Measurements from ENCODE around the gene RTN1. TPM values are rescaled to one million over a fixed set of nuclear protein-coding genes. Genes with fewer than 3 reads are reported as not detected.

The RTN1 gene
- total RNA-seq, 2 donors from 2014 or later = not detected

DNA sequence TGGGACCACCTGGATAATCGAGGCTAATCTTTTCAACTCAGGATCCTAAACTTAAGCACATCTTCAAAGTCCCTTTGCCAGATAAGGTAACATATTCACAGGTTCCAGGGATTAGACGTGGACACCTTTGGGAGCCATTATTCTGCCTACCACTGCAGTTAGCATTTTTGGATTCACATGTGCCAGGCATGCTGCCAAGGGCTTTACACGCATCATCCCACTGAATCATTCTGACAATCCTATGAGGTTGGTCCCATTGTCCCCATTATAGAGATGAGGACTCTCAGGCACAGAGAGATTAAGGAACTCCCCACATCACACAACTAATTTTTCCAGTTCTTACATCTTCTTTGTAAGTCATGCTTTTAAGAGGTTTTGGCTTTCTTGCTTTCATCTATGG is 34.5 kb downstream of the RTN1 start:
- DNase-seq (ENCODE audit: low spot score) (no peak), ATAC-seq (no peak)
- Mint-ChIP-seq H3K27me3 (peaks cover 10 to 17% of the 10 kb centered on the region in 2 donors), H3K27ac (no peak overlapping the region), H3K4me1 (ENCODE audit: low read depth in 2 of 2) (no peaks in the 10 kb centered on the region), H3K4me3 (no peak overlapping the region), H3K36me3 (no peaks in the 10 kb centered on the region), H3K9me3 (no peaks in the 10 kb centered on the region)

DNA sequence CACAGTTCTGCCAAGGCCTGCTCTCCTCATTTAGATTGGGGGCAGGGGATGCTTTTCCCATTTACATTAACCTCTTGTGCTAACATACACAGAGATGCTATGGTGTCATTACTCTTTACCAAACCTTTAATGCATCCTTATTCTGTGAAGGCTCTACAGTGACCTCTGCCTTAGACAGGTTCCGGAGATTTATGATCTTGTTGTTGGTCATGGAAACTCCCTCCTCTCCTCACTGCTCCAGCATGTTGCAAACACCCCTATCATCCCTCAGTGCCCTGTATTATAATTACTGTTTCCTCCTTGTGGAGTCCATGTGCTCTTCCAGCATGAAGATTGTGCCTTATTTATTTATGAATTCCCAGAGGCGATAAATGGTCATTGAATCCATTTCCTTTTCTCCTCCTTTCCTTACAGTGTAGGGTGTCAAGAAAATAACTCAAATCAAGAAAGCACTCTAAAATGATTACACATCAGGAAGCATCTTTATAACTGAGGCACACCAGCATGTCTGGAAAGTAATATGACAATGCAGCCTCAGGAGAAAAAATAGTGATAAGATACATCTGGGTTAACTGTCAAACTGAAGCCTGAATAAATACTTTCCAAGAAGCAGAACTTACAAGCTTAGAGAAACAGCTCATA is 37.8 kb downstream of the RTN1 start:
- H3K27ac Mint-ChIP-seq = no peak overlapping the region
- no peaks in the 10 kb centered on the region for H3K4me1 Mint-ChIP-seq (ENCODE audit: low read depth in 2 of 2)
- no peak overlapping the region for H3K4me3 Mint-ChIP-seq
- ATAC-seq (no peak), DNase-seq (ENCODE audit: low spot score) (no peak)
- peaks cover 8 to 16% of the 10 kb centered on the region in 2 donors for H3K27me3 Mint-ChIP-seq
- no peaks in the 10 kb centered on the region for H3K9me3 Mint-ChIP-seq
- no peaks in the 10 kb centered on the region for H3K36me3 Mint-ChIP-seq

DNA sequence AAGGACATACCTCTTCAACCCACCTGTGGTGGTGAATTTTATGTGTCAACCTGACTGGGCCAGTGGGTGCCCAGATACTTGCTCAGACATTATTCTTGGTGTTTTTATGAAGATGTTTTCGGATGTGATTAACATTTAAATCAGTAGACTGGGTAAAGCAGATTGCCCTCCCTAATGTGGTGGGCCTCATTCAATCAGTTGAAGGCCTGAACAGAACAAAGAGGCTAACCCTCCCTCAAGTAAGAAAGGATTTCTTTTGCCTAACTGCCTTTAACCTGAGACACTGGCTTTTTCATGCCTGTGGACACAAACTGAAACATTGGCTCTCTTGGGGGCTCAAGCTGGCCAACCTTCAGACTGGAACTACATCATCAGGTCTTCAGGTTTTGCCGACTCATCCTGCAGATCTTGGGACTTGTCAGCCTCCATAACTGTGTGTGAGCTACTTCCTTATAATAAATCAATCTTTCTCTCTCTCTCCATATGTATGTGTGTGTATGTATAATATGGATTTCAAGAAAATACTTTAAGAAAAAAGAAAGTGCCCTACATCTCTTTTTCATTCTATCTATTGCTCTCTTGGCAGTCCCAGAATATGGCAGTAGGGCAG is 39.4 kb downstream of the RTN1 start:
- no peak for ATAC-seq
- Mint-ChIP-seq H3K27ac (no peak overlapping the region), H3K4me1 (ENCODE audit: low read depth in 2 of 2) (no peaks in the 10 kb centered on the region), H3K9me3 (no peaks in the 10 kb centered on the region), H3K4me3 (no peak overlapping the region), H3K27me3 (peaks cover 4 to 10% of the 10 kb centered on the region in 2 donors), H3K36me3 (no peaks in the 10 kb centered on the region)
- no peak for DNase-seq (ENCODE audit: low spot score)

DNA sequence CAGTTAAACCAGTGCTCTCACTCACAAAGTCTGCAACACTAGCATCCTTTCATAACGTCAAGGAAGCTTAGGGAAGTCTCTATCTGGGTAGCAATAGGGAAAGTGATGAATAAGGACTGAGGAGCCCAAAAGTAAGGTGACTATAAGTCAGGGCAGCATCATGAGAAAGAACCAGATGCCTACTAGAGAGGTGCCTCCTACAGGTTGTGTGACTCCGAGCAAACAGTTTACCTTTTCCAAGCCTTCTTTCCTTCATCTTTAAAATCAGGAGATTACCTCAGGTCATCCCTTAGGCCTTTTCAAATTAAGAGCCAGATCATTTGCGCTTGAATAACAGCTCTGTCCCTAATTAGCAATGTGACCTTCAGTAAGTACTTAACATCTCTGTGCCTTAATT is 40.2 kb downstream of the RTN1 start:
- Mint-ChIP-seq H3K9me3 (no peaks in the 10 kb centered on the region), H3K4me1 (ENCODE audit: low read depth in 2 of 2) (no peaks in the 10 kb centered on the region), H3K4me3 (no peak overlapping the region), H3K27me3 (peaks cover 3 to 6% of the 10 kb centered on the region in 2 donors), H3K36me3 (no peaks in the 10 kb centered on the region), H3K27ac (no peak overlapping the region)
- ATAC-seq = no peak
- no peak for DNase-seq (ENCODE audit: low spot score)

DNA sequence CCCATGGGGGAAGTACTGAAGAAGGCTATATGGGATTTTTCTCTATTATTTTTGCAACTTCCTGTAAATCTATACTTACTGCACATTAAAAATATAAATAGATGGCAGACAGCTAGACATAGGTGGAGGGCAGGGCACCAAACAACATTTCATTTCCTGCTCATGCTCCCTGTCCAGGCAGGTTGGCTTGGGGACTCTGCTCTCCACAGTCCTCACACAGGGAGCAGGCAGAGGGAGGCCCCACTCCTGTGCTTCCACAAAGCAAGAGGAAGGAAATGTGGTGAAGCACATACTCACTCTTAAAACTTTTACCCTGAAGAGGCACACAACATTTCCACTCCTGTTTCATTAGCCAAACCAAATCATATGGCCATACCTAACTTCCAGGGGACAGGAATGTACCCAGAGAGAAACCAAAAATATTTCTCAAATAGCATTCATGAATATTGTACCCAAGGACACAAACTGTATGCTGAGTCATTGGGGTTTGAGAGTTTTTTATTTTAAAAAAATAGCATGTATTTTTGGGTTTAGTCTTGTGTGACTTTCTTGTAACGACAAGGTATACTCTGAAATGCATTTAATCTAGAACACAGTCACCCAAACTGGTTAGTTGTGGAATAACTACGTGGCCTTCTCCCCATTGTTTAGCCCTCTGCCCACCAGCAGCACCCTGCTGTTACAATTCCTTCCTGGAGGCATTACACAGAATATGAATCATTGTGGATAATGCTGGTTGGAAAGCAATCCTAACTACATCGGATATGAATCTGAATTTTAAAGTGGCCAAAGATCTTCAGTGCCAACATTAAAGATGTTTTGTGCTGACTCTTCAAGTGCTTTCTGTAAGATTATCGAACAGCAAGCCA is 40.9 kb downstream of the RTN1 start:
- Mint-ChIP-seq H3K27ac (no peak overlapping the region), H3K27me3 (peaks cover 3 to 6% of the 10 kb centered on the region in 2 donors), H3K9me3 (no peaks in the 10 kb centered on the region), H3K4me1 (ENCODE audit: low read depth in 2 of 2) (no peaks in the 10 kb centered on the region), H3K4me3 (no peak overlapping the region), H3K36me3 (no peaks in the 10 kb centered on the region)
- no peak for DNase-seq (ENCODE audit: low spot score)
- no peak for ATAC-seq

DNA sequence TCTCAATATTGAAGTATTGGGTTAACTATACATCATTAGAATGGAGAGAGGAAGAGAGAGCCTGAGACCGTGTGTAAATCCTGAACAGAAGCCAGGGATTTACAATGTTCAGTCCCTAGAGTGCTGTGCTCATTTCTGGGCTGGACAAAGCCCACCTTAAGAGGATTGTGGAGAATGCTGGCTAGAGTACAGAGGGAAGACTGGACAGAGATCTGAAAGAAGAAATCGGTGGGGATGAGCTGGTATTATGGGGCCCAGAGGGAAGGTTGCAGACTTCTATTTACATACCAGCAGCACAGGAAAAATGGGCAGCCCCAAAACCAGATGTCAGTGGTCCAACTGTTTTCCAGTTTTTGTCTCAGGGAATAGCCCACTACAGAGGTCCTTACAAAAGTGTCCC is 42.3 kb downstream of the RTN1 start:
- Mint-ChIP-seq H3K4me3 (no peak overlapping the region), H3K9me3 (no peaks in the 10 kb centered on the region), H3K36me3 (no peaks in the 10 kb centered on the region), H3K4me1 (ENCODE audit: low read depth in 2 of 2) (no peaks in the 10 kb centered on the region), H3K27me3 (peaks cover 3 to 6% of the 10 kb centered on the region in 2 donors), H3K27ac (no peak overlapping the region)
- ATAC-seq = no peak
- DNase-seq (ENCODE audit: low spot score) = no peak

DNA sequence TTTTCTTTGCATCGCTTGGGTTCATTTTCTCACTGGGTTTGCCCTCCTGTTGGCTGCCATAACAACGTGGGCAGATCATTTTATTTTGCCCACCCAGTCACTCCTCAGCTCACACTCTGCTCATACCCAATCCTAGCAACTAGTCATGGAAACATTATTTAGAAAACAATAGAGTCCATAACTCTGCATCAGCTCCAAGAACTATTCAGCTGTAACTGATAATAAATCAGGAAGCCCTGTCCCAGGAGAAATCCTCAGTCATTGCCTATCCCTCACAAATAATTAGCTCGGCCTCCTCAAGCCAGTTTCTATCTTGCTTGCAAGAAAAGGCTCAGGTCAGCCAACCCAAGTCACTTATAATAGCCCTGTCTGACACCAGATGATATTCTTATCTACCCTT is 43.2 kb downstream of the RTN1 start:
- no peak overlapping the region for H3K4me3 Mint-ChIP-seq
- H3K27me3 Mint-ChIP-seq = peaks cover 0 to 12% of the 10 kb centered on the region in 2 donors
- H3K9me3 Mint-ChIP-seq = no peaks in the 10 kb centered on the region
- DNase-seq (ENCODE audit: low spot score) = no peak
- no peak overlapping the region for H3K27ac Mint-ChIP-seq
- ATAC-seq = no peak
- no peaks in the 10 kb centered on the region for H3K36me3 Mint-ChIP-seq
- H3K4me1 Mint-ChIP-seq (ENCODE audit: low read depth in 2 of 2) = no peaks in the 10 kb centered on the region

DNA sequence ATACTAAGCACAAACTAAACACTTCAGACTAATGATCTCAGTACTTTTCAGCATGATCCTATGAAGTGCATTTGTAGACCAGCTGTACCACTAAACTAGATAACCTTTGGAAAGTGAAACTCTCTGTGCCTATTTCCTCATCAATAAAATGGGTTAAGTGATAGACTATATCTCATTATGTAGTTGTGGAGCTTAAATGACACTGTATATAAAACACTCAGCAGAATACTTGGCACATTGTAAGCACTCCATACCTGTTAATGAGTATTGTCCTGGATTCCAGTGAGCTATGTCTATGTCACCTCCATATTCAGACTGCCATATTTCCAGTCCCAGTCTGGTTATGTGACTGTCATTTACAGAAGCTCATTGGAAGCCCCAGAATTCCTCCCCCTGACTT is 44.4 kb downstream of the RTN1 start:
- Mint-ChIP-seq H3K9me3 (peaks cover 4% of the 10 kb centered on the region), H3K4me1 (ENCODE audit: low read depth in 2 of 2) (no peaks in the 10 kb centered on the region), H3K27me3 (peaks cover 0 to 16% of the 10 kb centered on the region in 2 donors), H3K4me3 (no peak overlapping the region), H3K27ac (no peak overlapping the region), H3K36me3 (no peaks in the 10 kb centered on the region)
- DNase-seq (ENCODE audit: low spot score) = no peak
- ATAC-seq = no peak

DNA sequence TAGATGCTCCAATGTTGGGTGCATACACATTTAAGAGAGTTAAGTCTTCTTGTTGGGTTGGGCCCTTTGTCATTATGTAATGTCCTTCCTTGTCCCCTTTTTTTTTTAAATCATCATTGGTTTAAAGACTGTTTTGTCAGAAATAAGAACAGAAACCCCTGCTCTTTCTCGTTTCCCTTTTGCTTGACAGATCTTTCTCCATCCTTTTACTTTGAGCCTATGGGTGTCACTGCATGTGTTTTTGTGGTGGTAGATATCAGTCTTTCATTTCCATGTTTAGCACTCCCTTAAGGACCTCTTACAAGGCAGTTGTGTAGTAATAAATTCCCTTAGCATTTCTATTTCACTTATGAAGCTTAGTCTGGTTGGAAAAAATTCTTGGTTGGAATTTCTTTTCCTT is 47.4 kb downstream of the RTN1 start:
- H3K27ac Mint-ChIP-seq = no peak overlapping the region

DNA sequence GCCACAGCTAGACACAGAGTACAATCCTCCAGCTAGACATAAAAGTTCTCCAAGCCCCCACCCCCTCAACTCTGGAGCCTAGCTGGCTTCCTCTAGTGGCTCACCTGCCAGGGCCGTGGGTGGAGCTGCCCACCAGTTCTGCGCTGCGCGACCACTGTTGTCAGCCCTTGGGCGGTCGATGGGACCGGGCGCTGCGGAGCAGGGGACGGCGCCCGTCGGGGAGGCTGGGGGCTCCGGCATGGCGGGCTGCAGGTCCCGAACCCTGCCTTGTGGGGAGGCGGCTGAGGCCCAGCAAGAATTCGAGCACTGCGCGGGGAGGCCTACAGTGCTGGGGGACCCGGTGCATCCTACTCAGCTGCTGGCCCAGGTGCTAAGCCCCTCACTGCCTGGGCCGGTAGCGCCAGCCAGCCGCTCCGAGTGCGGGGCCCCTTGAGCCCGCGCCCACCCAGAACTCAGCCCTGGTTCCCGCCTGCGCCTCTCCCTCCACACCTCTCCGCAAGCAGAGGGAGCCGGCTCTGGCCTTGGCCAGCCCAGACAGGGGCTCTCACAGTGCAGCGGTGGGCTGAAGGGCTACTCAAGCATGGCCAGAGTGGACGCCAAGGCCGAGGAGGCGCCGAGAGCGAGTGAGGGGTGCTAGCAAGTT is 51.0 kb downstream of the RTN1 start:
- H3K4me3 Mint-ChIP-seq = no peak overlapping the region
- H3K4me1 Mint-ChIP-seq (ENCODE audit: low read depth in 2 of 2) = no peaks in the 10 kb centered on the region

More for the DNA sequence above, 47.4 kb downstream of the RTN1 start:
- H3K4me1 Mint-ChIP-seq (ENCODE audit: low read depth in 2 of 2) = no peaks in the 10 kb centered on the region
- no peaks in the 10 kb centered on the region for H3K36me3 Mint-ChIP-seq
- no peak for DNase-seq (ENCODE audit: low spot score)
- H3K9me3 Mint-ChIP-seq = peaks cover 4% of the 10 kb centered on the region
- H3K27me3 Mint-ChIP-seq = peaks cover 0 to 14% of the 10 kb centered on the region in 2 donors
- H3K4me3 Mint-ChIP-seq = no peak overlapping the region
- no peak for ATAC-seq

DNA sequence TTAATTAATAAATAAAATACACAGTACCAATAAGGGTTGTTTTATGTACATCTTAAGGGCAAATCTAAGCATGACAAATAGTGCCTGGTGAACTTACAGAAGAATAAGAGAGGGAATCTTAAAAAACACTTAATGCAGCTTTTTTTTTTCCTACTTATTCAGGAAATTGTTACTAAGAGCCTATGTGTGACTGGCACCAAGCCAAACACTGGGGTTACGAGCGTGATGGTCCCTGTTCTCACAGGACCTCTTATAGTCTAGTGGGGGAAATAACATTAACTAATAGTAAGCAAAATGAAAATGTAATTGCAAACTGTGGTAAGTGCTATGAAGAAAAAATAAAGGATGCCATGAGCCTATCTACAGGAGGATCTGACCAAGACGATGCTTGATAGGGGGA is 53.6 kb downstream of the RTN1 start:
- Mint-ChIP-seq H3K27ac (no peak overlapping the region), H3K36me3 (no peaks in the 10 kb centered on the region), H3K27me3 (peaks cover 7 to 11% of the 10 kb centered on the region in 2 donors), H3K4me1 (ENCODE audit: low read depth in 2 of 2) (no peaks in the 10 kb centered on the region), H3K9me3 (peaks cover 4% of the 10 kb centered on the region), H3K4me3 (no peak overlapping the region)
- ATAC-seq (no peak), DNase-seq (ENCODE audit: low spot score) (no peak)

More for the DNA sequence above, 51.0 kb downstream of the RTN1 start:
- peaks cover 4% of the 10 kb centered on the region for H3K9me3 Mint-ChIP-seq
- ATAC-seq (no peak), DNase-seq (ENCODE audit: low spot score) (no peak)
- no peak overlapping the region for H3K27ac Mint-ChIP-seq
- peaks cover 7 to 21% of the 10 kb centered on the region in 2 donors for H3K27me3 Mint-ChIP-seq
- no peaks in the 10 kb centered on the region for H3K36me3 Mint-ChIP-seq

DNA sequence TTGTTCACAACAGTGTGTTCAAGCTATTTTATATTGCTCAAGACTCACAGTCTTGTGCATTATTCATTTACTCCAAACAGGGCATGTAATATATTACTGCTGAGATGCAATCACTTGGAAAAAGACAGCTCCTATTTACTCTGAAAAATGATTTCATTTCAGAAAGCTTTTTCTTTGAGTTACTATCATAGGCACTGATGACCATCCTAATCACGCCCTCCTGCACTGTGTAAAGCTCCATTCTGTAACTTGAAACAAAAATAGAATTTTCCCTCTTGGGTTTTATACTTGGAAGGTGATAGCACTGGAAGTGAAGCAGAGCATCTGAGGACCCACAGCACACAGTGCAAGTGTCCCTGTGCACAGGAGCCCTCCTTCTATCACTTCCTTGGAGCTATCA is 55.6 kb downstream of the RTN1 start:
- Mint-ChIP-seq H3K9me3 (no peaks in the 10 kb centered on the region), H3K4me3 (no peak overlapping the region), H3K4me1 (ENCODE audit: low read depth in 2 of 2) (no peaks in the 10 kb centered on the region), H3K27ac (no peak overlapping the region), H3K27me3 (peaks cover 7 to 11% of the 10 kb centered on the region in 2 donors), H3K36me3 (no peaks in the 10 kb centered on the region)
- ATAC-seq = no peak
- DNase-seq (ENCODE audit: low spot score) = no peak

DNA sequence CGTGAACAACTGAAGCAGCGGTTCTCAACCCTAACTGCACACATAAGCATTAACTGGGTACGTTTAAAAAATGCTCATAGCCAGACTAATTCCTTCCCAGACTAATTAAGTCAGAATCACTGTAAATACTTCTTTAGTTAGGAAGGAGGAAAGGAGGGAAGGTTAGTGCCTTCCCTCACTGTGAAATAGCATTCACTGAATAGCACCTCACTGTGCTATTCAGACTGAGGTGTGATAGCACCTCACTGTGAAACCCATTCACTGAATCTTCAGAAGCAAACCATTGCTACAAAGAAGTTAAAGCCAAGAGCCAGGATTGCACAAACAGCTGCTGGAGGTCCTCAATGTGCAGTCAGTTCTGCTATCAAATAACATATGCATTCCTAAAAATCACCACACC is 58.8 kb downstream of the RTN1 start:
- H3K4me3 Mint-ChIP-seq = no peak overlapping the region
- ATAC-seq (no peak), DNase-seq (ENCODE audit: low spot score) (no peak)
- H3K36me3 Mint-ChIP-seq = no peaks in the 10 kb centered on the region
- no peak overlapping the region for H3K27ac Mint-ChIP-seq
- H3K4me1 Mint-ChIP-seq (ENCODE audit: low read depth in 2 of 2) = no peaks in the 10 kb centered on the region
- H3K9me3 Mint-ChIP-seq = no peaks in the 10 kb centered on the region
- peaks cover 7 to 17% of the 10 kb centered on the region in 2 donors for H3K27me3 Mint-ChIP-seq

DNA sequence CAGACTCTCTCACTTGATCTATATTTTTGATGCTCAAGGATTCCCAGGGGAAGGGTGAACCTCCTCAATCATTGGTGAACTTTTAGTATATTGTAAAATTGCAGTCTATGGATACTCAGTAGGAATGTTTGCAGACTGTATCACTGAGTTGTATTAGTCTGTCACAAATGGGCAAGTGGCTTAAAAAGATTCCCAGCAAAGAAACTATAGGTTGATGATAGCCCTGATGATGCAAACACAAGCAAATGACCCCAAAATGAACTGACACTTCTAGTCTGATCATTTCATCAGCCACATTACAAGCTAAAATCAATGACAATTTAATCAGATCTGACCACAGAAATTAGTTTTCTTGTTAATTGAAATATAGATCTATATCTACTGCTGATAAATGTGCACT is 59.5 kb downstream of the RTN1 start:
- no peak overlapping the region for H3K4me3 Mint-ChIP-seq
- no peaks in the 10 kb centered on the region for H3K4me1 Mint-ChIP-seq (ENCODE audit: low read depth in 2 of 2)
- DNase-seq (ENCODE audit: low spot score) = no peak
- no peaks in the 10 kb centered on the region for H3K36me3 Mint-ChIP-seq
- no peaks in the 10 kb centered on the region for H3K9me3 Mint-ChIP-seq
- H3K27ac Mint-ChIP-seq = no peak overlapping the region
- no peak for ATAC-seq
- peaks cover 7 to 13% of the 10 kb centered on the region in 2 donors for H3K27me3 Mint-ChIP-seq

Data from natural killer cell treated with Interleukin-12 subunit alpha and Interleukin-12 subunit beta and Interleukin-15 and Interleukin-18, amount 100 ng/mL, for 72 hours (primary cell).